ENCODE data around the gene FBF1.
"Not testable (repeated sequence)": the region's sequence is repeated elsewhere in the genome, so short reads cannot be mapped to it uniquely, and the experiment has no call there.

The FBF1 gene

GRCh38 chr17:75874323-75875181, 66.3 kb downstream of the FBF1 start:
- no peak for DNase-seq

GRCh38 chr17:75873587-75874322, 67.1 kb downstream of the FBF1 start:
- DNase-seq = no peak

GRCh38 chr17:75872434-75873351, 68.1 kb downstream of the FBF1 start:
- DNase-seq = peak; percentile 33

GRCh38 chr17:75870228-75870627, 70.6 kb downstream of the FBF1 start:
- DNase-seq = not testable (repeated sequence)

GRCh38 chr17:75869282-75870141, 71.3 kb downstream of the FBF1 start:
- peak; percentile 36 for DNase-seq

- DNase-seq = not testable (repeated sequence)
Measured at GRCh38 chr17:75868730-75869281, 72.0 kb downstream of the FBF1 start.

- DNase-seq = not testable (repeated sequence)
Measured at GRCh38 chr17:75865404-75866188, 75.2 kb downstream of the FBF1 start.

- not testable (repeated sequence) for DNase-seq
Measured at GRCh38 chr17:75864887-75865286, 76.0 kb downstream of the FBF1 start.

- peak; percentile 46 for DNase-seq
Measured at GRCh38 chr17:75864448-75864871, 76.4 kb downstream of the FBF1 start.

GRCh38 chr17:75861927-75862317, 78.9 kb downstream of the FBF1 start:
- no peak for DNase-seq

Measured in eye (tissue), 1 donor.